HG03066 (cell line): ENCODE measurements around the gene KLHL29.

Experiments
- ATAC-seq: cut with Tn5 transposase; IDR thresholded peaks from one replicate; pipeline ENCODE4 v1.9.1; 2021; ENCODE audit warnings: low read depth; ENCODE audit not compliant: unreplicated experiment

KLHL29 gene

DNA sequence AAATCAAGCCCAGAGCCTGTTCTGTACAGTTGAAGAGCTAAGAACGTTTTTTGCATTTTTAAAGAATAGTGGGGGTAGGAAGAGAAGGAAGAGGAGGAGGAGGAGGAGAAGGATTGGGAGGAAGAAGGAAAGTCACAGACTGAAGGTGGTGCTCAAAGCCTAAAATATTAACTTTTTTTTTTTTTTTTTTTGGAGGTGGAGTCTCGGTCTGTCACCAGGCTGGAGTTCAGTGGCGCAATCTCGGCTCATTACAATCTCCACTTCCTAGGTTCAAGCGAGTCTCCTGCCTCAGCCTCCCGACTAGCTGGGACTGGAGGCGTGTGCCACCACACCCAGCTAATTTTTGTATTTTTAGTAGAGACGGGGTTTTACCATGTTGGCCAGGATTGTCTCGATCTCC lies 18.3 kb upstream of the KLHL29 start:
- ATAC-seq, result no peak

DNA sequence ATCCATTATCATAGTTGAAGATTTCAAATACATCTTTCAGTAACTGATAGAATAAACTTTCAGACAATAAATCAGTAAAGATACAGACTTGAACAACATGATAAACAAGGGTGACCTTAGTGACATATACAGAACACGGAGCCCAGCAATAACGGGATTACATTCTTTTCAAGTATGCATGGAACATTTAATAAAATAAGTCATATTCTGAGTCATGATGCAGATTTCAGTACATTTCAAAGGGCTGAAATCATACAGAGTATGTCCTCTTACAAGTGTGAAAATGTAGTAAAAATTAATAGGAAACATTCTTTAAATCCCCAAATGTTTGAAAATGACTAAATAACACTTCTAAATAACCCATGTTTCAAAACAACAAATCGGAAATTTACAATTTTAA lies 17.2 kb upstream of the KLHL29 start:
- no peak for ATAC-seq

- no peak for ATAC-seq
Measured at GRCh38 chr2:23373666-23374065, 11.3 kb upstream of the KLHL29 start.

DNA sequence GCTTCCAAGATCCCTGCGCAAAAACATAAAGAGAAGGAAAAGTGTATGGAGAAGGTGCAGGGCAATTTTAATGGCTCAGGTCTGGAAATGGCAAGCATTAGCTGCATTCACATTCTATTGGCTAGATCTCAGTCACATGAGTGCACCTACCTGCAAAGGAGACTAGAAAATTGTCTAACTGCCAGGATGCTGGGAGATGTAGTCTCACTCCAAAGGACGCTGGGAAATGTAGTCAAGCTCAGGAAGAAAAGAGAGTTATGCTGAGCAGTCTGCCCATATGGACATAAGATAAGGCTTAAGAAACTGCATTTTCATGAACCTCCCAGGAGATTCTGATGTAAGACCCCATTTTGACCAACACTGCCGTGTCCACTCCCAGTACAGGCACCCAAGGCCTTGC lies 9.5 kb upstream of the KLHL29 start:
- ATAC-seq, result peak; percentile 41

DNA sequence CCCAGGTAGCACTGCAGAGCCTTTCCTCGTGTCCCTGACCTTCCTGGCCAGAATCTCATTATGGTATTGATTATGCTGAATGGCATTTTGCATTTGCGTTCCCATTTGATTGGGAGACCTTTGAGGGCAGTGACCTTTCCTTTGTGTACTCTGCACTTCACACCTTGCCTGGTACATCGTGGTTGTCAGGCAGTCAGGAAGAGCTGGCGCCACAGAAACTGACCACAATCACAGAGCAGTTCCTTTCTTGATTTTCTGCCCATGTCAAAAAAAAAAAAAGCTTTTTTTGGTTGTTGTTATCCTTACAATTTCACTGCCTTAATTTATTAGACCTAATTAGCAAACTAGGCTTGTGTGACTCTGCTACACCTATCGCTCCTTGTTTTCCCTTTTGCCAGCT lies 8.9 kb upstream of the KLHL29 start:
- ATAC-seq, result no peak

- ATAC-seq, result no peak
Measured at GRCh38 chr2:23376972-23377371, 8.0 kb upstream of the KLHL29 start.

- ATAC-seq, result no peak
Measured at GRCh38 chr2:23377771-23378170, 7.2 kb upstream of the KLHL29 start.

- no peak for ATAC-seq
Measured at GRCh38 chr2:23378496-23378895, 6.5 kb upstream of the KLHL29 start.

DNA sequence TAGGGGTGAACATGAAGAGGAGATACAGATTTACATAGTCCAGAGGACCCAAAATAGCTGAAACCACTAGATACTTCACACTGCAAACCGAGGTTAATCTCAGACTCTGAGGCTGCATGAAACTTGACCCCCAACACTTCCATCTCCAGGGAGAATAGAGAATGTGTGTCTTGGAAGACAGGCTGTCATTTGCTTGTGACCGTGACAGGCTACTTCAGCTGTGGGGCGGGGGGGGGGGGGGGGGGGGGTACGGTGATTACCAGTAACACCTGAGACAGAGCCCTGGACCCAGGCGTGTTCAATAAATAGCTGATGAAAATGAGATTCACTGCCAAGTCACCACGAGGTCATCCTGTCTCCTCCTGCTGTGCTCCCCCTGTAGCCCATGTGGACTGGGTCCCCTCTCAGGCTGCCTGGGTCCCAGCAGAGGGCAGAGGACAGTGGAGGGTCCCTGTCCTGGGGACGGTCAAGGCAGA lies 5.7 kb upstream of the KLHL29 start:
- ATAC-seq, result peak; percentile 59

GRCh38 chr2:23380562-23381065 lies 4.4 kb upstream of the KLHL29 start:
- peak; percentile 35 for ATAC-seq

- no peak for ATAC-seq
Measured at GRCh38 chr2:23381084-23381483, 3.9 kb upstream of the KLHL29 start.

DNA sequence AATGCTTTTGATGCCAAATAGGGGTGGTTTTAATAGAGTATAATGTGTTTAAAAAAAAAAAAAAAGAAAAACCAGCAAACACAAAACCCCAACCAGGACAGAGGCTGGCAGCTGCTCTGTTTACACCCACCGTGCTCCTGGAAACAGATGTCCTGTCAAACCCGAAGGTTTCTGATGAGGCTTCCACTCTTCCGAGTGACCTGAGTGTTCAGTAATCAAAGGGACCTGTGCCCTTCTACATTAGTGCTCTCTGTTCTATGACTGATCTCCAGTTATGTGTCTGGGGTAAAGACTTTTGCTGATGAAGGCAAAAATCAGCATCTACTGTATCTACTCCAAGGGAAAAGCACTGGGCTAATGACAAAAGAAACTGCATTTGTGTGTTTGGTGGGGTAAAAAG lies 3.5 kb upstream of the KLHL29 start:
- no peak for ATAC-seq

- ATAC-seq, result no peak
Measured at GRCh38 chr2:23383100-23383499, 1.9 kb upstream of the KLHL29 start.

GRCh38 chr2:23385351-23385747 lies 370 bp downstream of the KLHL29 start:
- ATAC-seq, result peak; percentile 12

- peak; percentile 18 for ATAC-seq
Measured at GRCh38 chr2:23385748-23386338, 864 bp downstream of the KLHL29 start.

DNA sequence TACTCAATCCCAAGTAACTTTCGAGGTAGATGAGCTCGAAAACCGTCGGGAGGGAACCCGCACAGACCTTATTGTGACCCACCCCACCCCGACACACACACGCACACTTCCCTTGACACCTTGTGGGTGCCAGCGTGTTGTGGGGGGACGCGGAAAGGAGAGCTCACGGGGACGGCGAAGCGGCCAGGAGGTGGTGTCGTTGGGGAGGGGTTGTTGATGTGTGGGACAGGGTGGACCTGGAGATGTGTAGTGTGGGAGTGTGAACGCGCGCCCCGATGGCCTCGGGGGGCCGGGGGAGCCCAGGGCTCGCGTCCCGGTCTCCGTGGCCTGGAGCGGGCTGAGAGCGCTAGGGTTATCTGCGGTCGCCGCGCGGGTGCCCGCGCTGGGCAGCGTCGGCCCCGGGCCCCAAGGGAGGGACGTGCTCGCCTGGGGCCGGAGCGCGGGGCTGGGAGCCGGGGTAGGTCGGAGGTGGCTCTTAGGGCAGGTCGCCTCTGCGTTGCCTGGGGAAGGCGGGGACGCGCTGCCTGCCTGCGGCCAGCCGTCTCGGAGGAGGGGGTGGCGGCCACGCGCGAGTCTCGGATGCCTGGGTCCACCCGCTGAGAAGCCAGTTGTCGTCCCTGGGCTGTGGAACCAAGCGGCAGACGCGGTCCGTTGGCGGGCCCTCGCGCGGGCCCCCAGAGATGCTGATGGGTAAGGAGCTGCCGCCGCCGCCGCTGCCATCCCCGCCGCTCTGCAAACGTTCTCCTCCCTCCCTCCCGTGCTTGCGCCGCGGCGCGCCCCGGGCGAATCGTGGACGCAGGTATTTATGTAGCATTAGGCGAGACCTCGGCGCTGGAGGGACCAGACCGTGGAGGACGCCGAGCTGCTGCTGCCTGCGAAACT lies 1.6 kb downstream of the KLHL29 start:
- ATAC-seq, result peak; percentile 26

DNA sequence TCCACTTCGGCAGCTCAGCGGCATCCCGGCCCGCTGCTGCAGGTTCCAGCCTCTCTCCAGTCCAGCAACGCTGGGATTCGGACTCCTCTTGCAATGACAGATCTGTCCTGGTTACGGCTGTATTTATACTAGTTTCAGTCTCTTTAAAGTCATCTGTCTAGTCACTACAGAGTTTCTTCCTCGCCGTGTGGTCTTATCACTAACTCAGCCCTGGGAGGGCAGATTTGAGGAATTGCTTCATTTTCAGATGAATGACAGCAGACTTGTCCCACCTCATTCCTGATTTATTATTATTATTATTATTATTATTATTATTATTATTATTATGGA lies 2.2 kb downstream of the KLHL29 start:
- no peak for ATAC-seq

DNA sequence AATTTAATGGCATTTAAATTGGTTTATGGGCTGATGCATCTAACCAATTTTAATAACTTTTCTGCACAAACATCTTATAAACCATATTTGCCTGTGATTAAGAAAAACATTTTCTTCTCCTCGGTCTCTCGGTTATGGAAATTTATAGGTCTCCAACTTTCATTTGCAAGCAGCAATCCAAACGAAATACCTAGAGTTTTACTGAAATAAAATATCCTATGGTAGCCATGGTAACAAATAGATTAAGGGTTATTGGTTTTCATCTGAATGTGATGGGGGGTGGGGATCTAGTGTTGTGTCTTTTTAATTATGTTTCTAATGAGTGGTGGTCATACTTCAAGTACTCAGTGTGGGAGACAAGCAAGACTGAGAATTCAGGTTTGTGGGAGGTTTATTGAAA lies 2.9 kb downstream of the KLHL29 start:
- ATAC-seq, result no peak

GRCh38 chr2:23388294-23388693 lies 3.3 kb downstream of the KLHL29 start:
- ATAC-seq, result no peak

DNA sequence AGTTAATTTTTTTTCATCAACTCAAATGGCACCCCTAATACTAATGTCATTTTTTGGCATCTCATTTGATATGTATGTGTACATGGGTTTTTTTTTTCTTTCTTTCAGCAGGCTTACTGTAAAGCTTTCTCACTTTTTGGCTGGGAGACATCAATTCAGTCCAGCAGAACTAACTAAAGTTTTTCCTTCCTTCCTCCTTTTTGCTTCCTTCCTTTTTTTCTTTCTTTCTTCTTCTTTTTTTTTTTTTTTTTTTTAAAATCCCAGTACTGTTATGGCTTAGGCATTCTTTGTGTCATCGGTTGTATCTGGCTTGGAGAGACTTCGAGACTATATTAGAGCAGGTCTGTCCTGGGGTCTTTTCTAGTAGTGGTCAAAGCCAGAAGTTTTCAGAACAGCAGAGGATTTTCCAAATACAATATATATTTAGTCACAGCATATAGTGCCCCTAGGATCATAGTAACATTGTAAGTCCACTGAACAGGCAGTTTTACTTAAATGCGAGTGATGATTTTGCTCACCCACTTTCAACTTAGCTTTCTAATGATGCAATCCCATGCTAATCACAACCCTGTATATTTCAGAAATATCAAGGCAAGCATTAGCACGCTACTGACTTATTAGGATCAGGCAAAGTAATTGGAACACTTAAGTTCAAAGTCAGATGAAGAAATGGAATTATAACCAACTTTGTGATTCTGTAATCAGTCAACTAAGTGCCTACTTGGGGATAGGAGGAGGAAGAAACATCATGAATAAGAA lies 4.0 kb downstream of the KLHL29 start:
- ATAC-seq, result no peak

GRCh38 chr2:23390152-23390551 lies 5.2 kb downstream of the KLHL29 start:
- no peak for ATAC-seq
